Fibroblast of lung (primary cell): Measurements from ENCODE around the gene KCNN4. TPM values are rescaled to one million over a fixed set of nuclear protein-coding genes. Genes with fewer than 3 reads are reported as not detected.

Source experiments
- DNase-seq, 2 donors: peaks; one replicate each; pipeline versions ENCODE4 v3.0.0 to v3.0.0-alpha.2; 2010; ENCODE audit warnings: low read depth in 2 of 2
- H2AFZ ChIP-seq: 2 replicates; pipeline ENCODE4 v1.5.1; 2012; ENCODE audit warnings: low read length, control low read depth, inconsistent platforms
- H3K27ac ChIP-seq: 2 replicates; pipeline ENCODE4 v1.5.1; 2011; ENCODE audit warnings: low read length, control low read depth; ENCODE audit not compliant: insufficient read depth
- H3K27me3 ChIP-seq: 2 replicates; pipeline ENCODE4 v1.5.1; 2011; ENCODE audit warnings: mild to moderate bottlenecking, low read length; ENCODE audit not compliant: control insufficient read depth, insufficient read depth
- H3K36me3 ChIP-seq: 2 replicates; pipeline ENCODE4 v1.5.1; 2011; ENCODE audit warnings: low read length; ENCODE audit not compliant: control insufficient read depth, insufficient read depth
- H3K4me1 ChIP-seq: 2 replicates; pipeline ENCODE4 v1.5.1; 2011; ENCODE audit warnings: low read length; ENCODE audit not compliant: control insufficient read depth, insufficient read depth; ENCODE audit errors: extremely low read depth
- H3K4me2 ChIP-seq: 2 replicates; pipeline ENCODE4 v1.5.1; 2011; ENCODE audit warnings: low read length, control low read depth; ENCODE audit not compliant: insufficient read depth; ENCODE audit errors: extremely low read depth
- H3K4me3 ChIP-seq, 4 experiments: fragments of 200-600 bp in 1 of 4; sonication (generic) in 1 of 4; replicated peaks in 1 of 4; 2 replicates each; pipeline ENCODE4 v1.5.1; 2011 to 2016; ENCODE audit warnings: low read length in 4 of 4, low read depth in 3 of 4, mild to moderate bottlenecking in 3 of 4, control low read depth in 2 of 4, inconsistent platforms in 1 of 4, mixed read lengths in 1 of 4; ENCODE audit not compliant: insufficient read depth in 1 of 4; ENCODE audit errors: control extremely low read depth in 1 of 4
- H3K79me2 ChIP-seq: 2 replicates; pipeline ENCODE4 v1.5.1; 2012; ENCODE audit warnings: mild to moderate bottlenecking, low read length, inconsistent platforms; ENCODE audit not compliant: control insufficient read depth, insufficient read depth
- H3K9ac ChIP-seq: 2 replicates; pipeline ENCODE4 v1.5.1; 2011; ENCODE audit warnings: mild to moderate bottlenecking, low read length, control low read depth; ENCODE audit not compliant: insufficient read depth
- H3K9me3 ChIP-seq: 2 replicates; pipeline ENCODE4 v1.5.1; 2012; ENCODE audit warnings: low read depth, low read length; ENCODE audit not compliant: control insufficient read depth, insufficient read depth
- H4K20me1 ChIP-seq: 2 replicates; pipeline ENCODE4 v1.5.1; 2011; ENCODE audit warnings: low read length; ENCODE audit not compliant: control insufficient read depth, insufficient read depth; ENCODE audit errors: extremely low read depth
- EZH2 ChIP-seq: IDR thresholded peaks from 2 replicates; pipeline ENCODE4 v1.5.1; 2012; ENCODE audit warnings: low read length, control low read depth, mild to moderate bottlenecking; ENCODE audit errors: missing control alignments
- polyA plus RNA-seq, 2 donors: library from polyadenylated mRNA; depleted of rRNA in 1 of 2; stranded (reverse) in 1 of 2; unstranded in 1 of 2; fragments of >200 nt; gene quantifications; 2 replicates each; pipeline ENCODE4 v1.2.1, GENCODE V29; 2011 to 2012; ENCODE audit warnings: missing spikeins in 1 of 2
- total RNA-seq: library from RNA; depleted of rRNA; stranded (reverse); fragments of >200 nt; gene quantifications from 2 replicates; pipeline ENCODE4 v1.2.1, GENCODE V29; 2014
- TF ChIP-seq, protein P1 (sequence below), 2 donors: IDR thresholded peaks in 1 of 2; conservative IDR thresholded peaks in 1 of 2; 1 replicate in 1 of 2; 2 replicates in 1 of 2; pipeline ENCODE4 v1.5.1; 2011 to 2012; ENCODE audit warnings: low read length in 2 of 2, control low read depth in 1 of 2, inconsistent platforms in 1 of 2, low read depth in 1 of 2, mild to moderate bottlenecking in 1 of 2

The KCNN4 gene
- total and polyA plus RNA-seq, 2 donors (not counting 1 experiment from before 2014, with no cell fraction given), result 0.41 to 0.83 TPM

DNA sequence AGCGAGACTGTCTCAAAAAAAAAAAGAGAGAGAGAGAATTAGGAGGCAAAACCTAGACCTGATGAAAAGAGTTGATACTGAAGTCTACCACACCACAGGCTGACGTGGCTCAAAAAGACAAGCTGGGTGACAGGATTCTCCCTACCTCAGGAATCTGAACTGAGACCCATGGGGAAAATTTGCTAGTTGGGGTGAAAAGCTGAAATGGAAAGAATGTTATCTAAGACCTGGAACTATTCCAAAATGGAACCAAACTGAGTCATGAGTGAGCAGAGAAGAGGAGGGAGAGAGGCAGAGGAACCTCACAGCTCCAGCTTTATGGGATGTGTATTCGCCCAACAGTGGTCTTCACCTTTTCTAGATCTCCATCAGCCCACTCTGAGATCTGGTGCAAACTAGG is 37.7 kb downstream of the KCNN4 start:
- Histone ChIP-seq H3K27ac (no peak overlapping the region), H3K36me3 (peaks cover 32% of the 10 kb centered on the region), H3K4me2 (no peak overlapping the region)

DNA sequence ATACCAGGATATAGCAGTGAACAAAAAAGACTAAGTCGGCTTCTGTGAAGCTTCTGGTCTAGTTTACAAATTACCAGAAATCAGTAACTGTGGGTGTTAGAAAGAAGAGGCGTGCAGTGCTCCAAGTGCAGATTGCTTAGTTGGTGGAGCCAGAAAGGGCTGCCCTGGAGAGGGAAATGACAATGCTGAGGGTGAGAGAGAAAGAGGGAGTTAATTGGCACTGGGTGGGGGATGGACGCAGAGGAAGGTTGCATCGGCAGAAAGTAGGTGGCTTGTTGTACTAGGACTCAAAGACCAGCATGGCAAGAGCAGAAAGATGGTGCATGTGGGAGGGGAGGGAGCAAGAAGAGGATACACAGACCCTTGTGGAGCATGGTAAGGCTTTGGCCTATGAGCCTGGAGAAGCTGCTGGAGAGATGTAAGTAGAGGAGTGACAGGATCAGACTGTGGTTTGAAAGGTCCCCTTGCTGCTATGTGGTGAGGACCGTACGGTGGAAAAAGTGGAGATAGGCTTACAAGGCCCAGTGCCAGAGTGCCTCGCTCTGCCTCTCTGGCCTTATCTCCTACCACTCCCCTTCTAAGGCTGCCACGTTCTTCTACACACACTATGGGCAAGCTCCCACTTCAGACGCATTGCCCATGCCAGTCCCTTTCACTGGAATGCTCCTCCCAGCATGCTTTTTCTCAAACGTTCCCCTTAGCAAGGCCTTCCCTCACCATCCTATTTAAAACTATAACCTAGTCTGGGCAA is 39.5 kb downstream of the KCNN4 start:
- Histone ChIP-seq H3K4me3 (no peak overlapping the region), H3K9ac (no peak overlapping the region), H3K9me3 (no peaks in the 10 kb centered on the region), H3K4me1 (peaks cover 6% of the 10 kb centered on the region), H4K20me1 (no peaks in the 10 kb centered on the region), H3K79me2 (no peaks in the 10 kb centered on the region), H3K27ac (no peak overlapping the region), H3K27me3 (no peaks in the 10 kb centered on the region), H3K4me2 (no peak overlapping the region), H2AFZ (no peak overlapping the region), H3K36me3 (peaks cover 36% of the 10 kb centered on the region)
- TF ChIP-seq EZH2, result no peak
- TF ChIP-seq, protein P1, sequence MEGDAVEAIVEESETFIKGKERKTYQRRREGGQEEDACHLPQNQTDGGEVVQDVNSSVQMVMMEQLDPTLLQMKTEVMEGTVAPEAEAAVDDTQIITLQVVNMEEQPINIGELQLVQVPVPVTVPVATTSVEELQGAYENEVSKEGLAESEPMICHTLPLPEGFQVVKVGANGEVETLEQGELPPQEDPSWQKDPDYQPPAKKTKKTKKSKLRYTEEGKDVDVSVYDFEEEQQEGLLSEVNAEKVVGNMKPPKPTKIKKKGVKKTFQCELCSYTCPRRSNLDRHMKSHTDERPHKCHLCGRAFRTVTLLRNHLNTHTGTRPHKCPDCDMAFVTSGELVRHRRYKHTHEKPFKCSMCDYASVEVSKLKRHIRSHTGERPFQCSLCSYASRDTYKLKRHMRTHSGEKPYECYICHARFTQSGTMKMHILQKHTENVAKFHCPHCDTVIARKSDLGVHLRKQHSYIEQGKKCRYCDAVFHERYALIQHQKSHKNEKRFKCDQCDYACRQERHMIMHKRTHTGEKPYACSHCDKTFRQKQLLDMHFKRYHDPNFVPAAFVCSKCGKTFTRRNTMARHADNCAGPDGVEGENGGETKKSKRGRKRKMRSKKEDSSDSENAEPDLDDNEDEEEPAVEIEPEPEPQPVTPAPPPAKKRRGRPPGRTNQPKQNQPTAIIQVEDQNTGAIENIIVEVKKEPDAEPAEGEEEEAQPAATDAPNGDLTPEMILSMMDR (conservative IDR thresholded peaks at IDR 0.05 in 1 of 2, IDR thresholded peaks at IDR 0.05 in 1 of 2; ENCODE audit: low read depth in 1 of 2, low read length in 2 of 2), result no peak
- DNase-seq, result no peak

More for the DNA sequence above, 37.7 kb downstream of the KCNN4 start:
- Histone ChIP-seq H3K27me3 (no peaks in the 10 kb centered on the region), H3K4me3 (no peak overlapping the region), H3K79me2 (no peaks in the 10 kb centered on the region), H3K9me3 (no peaks in the 10 kb centered on the region), H3K4me1 (peaks cover 3% of the 10 kb centered on the region), H3K9ac (no peak overlapping the region), H2AFZ (no peak overlapping the region), H4K20me1 (no peaks in the 10 kb centered on the region)
- peak in 1 of 2 donors; percentile 91 for DNase-seq
- TF ChIP-seq, protein P1 (conservative IDR thresholded peaks at IDR 0.05 in 1 of 2, IDR thresholded peaks at IDR 0.05 in 1 of 2; ENCODE audit: low read depth in 1 of 2, low read length in 2 of 2), result no peak
- no peak for TF ChIP-seq EZH2

DNA sequence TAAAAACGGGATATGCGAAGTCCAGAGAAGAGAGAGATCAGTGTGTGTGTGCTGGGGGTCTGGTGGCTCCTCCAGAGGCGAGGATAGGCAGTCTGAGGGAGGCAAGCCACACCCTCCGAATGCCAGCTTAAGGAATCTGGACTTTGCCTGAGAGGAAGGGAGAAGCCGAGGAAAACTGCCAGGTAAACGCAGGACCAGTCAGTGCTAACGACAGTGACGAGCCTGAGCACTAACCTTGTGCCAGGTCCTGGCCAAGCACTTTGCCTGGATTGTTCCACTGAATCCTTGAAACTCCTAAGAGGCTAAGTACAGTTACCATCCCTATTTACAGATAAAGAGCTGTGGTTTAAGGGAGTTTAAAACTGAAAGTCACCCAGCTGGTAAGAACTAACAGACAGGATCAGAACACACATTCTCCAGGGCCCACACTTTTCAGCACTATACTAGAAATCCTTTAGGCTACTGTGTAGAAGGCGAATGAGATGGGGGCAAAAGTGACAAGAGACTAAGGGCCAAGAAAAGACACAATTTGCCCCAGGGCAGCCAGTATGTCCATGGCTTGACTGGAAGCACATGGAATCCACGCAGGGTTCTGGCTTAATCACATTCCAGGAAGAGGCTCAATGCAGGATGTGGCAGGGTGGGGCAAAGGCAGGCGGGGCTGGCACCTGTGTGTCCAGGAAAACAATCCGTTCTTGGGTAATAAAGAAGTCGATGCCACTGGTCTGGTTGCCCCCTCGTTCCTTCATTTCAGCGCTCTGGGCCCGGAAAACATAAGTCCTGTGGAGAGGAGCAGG is 41.1 kb downstream of the KCNN4 start:
- H3K4me1 ChIP-seq, result peaks cover 7% of the 10 kb centered on the region
- no peak overlapping the region for H2AFZ ChIP-seq
- no peaks in the 10 kb centered on the region for H3K9me3 ChIP-seq
- no peak for DNase-seq
- H3K79me2 ChIP-seq, result no peaks in the 10 kb centered on the region
- H3K27me3 ChIP-seq, result no peaks in the 10 kb centered on the region
- H3K4me2 ChIP-seq, result no peak overlapping the region
- TF ChIP-seq, protein P1 (conservative IDR thresholded peaks at IDR 0.05 in 1 of 2, IDR thresholded peaks at IDR 0.05 in 1 of 2; ENCODE audit: low read depth in 1 of 2, low read length in 2 of 2), result no peak
- TF ChIP-seq EZH2, result no peak
- no peak overlapping the region for H3K27ac ChIP-seq
- no peak overlapping the region for H3K4me3 ChIP-seq
- no peaks in the 10 kb centered on the region for H4K20me1 ChIP-seq
- H3K9ac ChIP-seq, result no peak overlapping the region
- H3K36me3 ChIP-seq, result peaks cover 40% of the 10 kb centered on the region
